HG03103 (cell line): ENCODE data around the gene IGSF22.

Experiments used
- ATAC-seq: cut with Tn5 transposase; IDR thresholded peaks from one replicate; pipeline ENCODE4 v1.9.1; 2021; ENCODE audit warnings: low read depth; ENCODE audit not compliant: unreplicated experiment

IGSF22 gene

DNA sequence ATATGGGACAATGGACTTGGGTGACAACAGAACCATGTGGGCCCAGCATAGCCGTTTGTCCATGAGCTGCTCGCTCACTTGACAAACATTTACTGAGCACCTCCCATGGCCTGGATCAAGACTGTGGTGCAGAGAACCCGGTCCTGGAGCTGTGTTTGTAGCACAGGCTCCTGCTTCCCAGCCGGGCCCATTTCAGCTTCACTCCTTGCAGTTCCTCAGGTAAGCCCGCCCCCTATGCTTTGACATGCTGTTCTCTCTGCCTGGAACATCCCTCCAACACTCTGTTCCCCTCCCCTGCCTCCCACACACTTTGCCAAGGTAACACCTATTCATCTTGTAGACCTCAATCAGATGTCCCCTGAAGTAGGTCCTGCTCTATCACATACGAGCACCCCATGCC is 19.3 kb upstream of the IGSF22 start:
- no peak for ATAC-seq

- no peak for ATAC-seq
Measured at GRCh38 chr11:18743900-18744514, 18.0 kb upstream of the IGSF22 start.

- ATAC-seq = no peak
Measured at GRCh38 chr11:18743365-18743764, 17.4 kb upstream of the IGSF22 start.

DNA sequence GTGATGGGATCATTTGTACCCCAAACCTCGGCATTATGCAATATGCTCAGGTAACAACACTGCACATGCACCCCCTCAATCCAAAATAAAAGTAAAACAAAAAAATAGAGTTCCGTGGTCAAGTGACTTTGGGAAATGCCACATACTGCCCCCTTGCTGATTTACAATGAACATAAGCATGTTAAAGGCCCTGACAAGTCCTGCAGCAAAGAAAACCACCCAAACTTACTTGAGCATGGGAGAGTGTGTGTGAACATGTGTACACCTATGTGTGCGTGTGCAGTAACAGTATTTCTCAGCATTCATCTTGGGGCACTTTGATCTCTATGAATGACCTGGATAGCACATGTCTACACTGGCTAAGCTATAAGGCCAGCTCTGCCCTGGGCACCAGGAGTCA is 15.8 kb upstream of the IGSF22 start:
- no peak for ATAC-seq

- ATAC-seq = no peak
Measured at GRCh38 chr11:18739685-18740084, 13.7 kb upstream of the IGSF22 start.

DNA sequence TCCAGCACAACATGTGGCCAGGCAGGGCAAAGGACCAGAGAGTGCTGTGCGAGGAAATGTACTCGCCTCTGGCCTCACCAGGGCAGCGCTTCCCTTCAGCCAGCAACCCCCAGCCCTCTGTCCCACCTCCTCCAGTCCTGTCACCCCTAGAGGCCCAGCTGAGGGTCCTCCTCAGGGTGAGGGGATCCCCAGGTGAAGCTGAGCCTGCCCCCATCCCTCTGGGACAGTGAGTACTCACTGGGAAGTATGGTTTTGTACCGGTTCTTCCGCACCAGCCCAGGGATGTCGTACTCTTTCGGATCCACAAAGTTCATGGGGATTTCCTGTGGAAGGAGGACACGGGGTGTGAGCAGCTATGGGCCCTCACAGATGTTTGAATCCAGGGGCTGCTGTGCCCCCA is 11.7 kb upstream of the IGSF22 start:
- ATAC-seq = no peak

DNA sequence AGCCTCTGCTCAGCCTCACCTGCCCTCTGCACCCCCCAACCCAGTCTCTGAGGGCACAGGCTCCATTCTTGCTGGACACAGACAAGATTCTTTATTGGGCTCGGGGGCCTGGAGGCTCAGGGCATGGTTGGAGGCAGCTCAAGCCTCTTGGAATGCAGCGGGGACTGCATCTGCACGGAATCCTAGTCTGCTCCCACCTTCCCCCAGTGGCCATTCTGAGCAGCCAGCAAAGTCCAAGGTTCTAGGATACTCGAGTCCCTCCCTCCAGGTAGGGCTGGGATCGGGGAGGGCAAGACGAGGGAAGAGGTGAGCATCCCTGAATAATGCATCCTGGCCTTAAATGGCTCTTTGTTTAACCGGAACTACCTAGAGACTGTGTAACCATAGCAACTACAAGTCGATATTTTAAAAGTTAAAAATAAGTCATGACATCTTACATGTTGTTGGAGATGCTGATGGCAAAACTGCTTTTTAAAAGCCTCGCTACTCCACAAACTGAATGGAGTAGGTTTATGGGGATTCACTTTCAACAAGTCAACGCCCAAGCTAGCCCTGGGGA is 10.7 kb upstream of the IGSF22 start:
- ATAC-seq = no peak

DNA sequence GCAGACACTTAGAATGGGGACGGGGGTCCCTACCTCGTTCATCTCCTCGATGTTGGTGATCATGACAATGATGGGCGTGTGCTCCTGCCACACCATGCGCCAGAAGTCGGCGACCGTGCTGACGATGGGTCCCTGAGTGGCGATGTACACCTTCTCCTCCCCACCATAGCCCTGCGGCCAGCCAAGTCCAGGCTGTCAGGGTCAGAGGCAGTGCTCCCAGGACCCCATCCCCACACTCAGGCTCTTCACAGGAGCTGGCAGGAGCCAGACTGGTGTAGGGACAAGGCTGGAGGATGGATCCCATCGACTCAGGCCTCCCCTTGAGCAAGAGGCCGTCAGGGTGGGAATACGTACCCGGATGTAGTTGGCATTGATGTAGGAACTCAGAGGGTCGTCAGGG is 7.2 kb upstream of the IGSF22 start:
- no peak for ATAC-seq

- ATAC-seq = peak; percentile 52
Measured at GRCh38 chr11:18731949-18732821, 6.2 kb upstream of the IGSF22 start.

- ATAC-seq = no peak
Measured at GRCh38 chr11:18731441-18731840, 5.5 kb upstream of the IGSF22 start.

DNA sequence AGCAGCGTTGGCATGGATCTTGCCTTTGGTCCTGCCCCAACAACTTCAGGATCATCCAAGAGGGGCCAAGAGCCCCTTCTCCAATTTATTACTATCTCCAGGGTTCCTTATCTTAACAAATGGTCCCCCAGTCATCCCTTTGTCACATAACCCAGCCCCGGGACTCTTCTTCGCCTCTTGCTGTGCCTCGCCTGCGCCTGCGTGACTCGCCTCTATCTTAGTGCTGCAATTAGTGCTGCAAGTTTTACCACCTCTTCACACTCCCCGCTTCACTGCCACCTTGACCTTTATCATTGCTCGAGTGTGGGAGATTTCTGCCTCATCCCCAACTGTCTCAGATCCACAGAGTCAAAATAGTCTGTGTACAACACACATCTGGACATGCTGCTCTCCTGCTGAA is 4.0 kb upstream of the IGSF22 start:
- no peak for ATAC-seq

DNA sequence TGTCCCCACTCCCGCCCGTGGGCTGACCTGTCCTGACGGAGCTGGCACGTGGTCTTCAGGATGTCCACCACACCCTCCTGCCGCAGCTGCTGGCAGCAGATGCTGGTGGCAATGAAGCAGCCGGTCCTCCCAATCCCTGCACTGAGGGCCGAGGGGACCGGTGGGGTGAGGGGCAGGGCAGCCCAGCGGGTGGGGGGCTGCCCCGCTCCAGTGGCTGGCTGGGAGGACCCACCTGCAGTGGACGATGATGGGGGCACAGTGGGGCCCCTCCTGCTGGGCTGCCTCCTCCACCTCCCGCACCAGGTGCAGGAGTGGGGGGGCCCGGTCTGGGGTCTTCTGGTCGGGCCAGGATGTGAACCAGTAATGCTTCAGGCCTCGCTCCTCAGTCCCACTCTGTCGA is 3.4 kb upstream of the IGSF22 start:
- no peak for ATAC-seq

DNA sequence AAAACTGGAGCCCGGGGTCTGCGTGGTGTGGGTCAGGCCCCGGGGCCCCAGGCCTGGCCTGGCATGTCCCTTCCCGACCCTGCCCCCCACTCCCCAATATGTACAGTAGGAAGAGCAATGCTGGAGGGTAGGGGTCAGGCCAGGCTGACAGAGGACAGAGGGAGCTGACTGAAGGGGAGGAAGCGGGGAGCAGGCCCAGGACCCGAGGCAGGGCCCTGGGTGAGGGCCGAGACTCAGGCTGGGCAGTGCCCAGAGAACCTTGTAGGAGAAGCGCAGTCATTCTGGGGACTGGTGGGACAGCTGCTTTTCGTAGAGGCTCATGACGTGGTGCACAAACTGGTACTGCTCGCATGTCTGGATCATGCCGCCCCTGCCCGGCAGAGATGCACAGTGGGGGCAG is 2.7 kb upstream of the IGSF22 start:
- no peak for ATAC-seq

DNA sequence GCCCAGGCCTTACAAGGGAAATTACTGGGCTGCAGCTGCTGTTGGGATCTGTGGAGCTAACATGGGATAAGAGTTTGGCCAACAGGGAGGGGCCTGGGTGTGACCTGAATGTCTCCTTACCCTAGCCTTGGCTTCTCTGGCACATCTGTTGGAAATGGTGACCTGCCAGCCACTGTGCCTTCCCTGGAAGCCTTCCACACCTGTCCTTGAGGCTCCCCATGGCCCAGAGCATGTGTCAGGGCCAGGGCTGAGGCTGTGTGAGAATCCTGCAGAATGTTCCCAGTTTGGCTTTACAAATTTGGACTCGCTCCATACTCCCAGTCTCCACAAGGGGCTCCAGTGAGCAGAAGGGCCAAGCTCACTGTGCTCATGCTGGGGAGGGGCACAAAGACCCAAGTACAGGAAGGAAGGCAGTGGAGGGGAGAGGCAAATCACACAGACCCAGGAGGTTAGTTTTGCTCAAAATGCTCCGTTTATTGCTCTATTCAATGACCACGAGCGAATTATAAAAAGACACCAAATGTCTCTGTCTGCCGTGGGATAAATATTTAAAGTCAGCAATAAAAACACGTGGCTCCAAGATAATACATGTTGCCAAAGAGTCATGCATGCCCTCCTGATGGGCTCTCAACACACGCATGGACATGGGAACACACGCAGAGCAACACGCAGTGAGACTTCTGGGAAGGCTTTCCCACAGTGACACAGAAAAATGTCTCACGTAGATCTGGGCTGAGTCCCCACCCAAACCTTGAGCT is 1.7 kb upstream of the IGSF22 start:
- no peak for ATAC-seq

- ATAC-seq = no peak
Measured at GRCh38 chr11:18723991-18724390, 2.0 kb downstream of the IGSF22 start.

DNA sequence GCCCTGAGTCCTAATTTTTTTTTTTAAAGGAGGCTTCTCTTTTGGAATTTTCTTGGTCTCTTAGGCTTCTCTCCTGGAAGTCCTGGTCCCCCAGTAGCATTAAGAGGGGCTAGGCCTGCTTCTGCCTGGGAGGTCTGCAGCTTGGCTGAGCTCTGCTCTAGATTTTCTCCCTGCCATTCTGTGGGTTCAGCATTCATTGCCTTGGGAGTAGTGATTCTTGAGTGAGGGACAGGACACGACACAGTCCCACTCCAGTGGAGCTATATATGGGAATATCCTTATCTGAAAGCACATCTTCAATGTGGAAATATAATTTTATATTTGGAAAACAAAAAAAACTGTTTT is 3.7 kb downstream of the IGSF22 start:
- ATAC-seq = no peak

DNA sequence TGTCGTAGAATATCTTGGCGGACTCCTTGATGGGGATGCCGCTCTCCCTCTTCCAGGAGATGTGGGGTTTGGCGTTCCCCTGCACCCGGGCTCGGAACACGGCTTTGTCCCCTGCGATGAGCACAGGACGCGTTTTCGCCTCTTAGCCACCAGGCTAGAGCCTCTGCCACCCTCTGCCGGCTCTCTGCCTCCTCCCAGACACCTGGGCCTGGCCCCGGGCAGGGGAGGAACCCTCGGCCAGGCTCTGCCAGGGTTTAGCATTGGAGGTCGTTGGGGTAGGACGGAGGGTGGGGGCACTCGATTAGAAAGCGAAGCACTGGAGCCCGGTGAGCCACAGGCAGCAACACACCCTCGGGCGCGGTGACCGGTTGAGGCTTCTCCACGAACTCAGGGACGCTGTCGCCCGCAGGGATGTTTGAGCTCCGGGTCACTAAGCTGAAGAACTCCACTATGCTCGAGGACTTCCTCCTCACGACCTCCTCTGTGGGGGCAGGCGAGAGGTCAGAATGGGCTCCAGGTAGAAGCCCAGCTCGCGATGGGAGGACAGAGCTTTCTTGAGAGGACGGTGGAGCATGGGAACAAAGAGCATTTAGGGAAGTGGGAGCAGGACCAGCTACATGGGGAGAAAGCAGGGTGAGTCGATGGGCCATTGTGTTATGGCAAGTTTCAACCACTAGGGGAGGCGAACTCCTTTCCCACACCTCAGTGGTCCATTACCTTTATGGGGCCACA is 4.3 kb downstream of the IGSF22 start:
- peak; percentile 66 for ATAC-seq

GRCh38 chr11:18720808-18721560 is 5.0 kb downstream of the IGSF22 start:
- ATAC-seq = peak; percentile 61

DNA sequence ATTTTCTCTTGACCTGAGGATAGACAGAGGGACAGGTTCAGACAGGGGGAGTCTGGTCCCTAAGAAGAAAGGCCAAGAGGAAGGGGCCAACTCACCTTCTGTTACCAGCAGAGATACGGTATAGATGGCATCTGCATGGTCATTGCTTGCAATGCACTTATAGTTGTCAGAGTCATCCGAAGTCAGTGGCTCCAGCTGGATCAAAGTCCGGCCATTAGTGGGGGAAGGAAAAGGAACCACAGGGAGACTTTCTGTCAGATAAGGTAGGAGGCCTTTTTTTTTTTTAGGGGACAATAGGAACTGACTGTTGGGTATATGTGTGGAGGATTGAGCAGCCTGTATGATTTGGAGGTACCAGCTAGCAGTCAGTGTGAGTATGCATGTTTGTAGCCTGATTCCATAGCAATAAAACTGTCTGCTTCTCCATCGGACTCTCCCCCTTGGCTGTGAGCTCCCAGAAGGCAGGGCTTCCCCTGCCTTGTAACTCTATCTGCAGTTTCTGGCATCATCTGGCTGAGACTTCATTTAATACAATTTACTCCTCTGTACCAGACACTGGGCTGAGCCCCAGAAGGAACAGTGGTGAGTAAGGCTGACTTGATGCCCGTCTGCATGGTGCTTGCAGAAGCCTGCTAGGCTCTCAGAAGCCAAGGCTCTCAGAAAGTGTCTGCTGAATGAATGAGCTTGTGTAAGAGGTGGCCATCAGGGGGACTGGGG is 5.7 kb downstream of the IGSF22 start:
- ATAC-seq = no peak
